GM21528 (cell line): ENCODE data around the gene ST6GALNAC1.

Source experiments
- ATAC-seq: cut with Tn5 transposase; IDR thresholded peaks from one replicate; pipeline ENCODE4 v1.9.1; 2021; ENCODE audit warnings: mild to moderate bottlenecking, moderate library complexity; ENCODE audit not compliant: unreplicated experiment, low FRiP score

ST6GALNAC1 gene

DNA sequence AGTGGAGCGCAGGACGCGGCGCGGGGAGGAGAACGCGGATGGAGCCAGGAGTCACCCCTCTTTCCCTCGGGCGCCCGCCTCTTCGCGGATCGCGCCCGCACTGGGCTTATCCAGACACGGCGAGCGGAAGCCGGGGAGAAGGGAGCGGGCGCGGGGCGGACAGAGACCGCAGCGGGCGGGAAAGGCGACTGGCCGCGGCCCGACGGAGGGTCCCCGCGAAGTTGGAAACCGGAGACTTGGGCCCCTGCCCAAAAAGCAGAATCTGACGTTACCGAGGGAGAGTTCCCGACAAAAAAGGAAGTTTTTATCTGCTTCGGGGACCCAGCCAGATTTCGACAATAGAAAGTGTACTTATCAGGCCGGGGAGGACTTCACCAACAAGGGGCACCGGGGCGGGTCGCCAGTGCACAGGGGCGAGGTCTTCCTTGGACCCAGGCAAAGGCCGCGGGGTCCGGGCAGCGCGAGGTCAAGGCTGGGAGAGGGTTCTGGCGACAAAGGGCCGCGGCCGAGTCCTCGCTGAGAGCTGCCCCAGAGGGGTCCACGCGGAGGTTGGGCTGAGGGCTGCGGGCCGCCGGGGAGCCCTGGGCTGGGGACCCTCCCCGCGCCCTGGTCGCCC lies 58.4 kb downstream of the ST6GALNAC1 start:
- no peak for ATAC-seq

GRCh38 chr17:76584427-76585032 lies 59.0 kb downstream of the ST6GALNAC1 start:
- no peak for ATAC-seq

GRCh38 chr17:76582660-76583059 lies 60.9 kb downstream of the ST6GALNAC1 start:
- no peak for ATAC-seq

- no peak for ATAC-seq
These were observed 62.0 kb downstream of the ST6GALNAC1 start for GRCh38 chr17:76581515-76581914.

DNA sequence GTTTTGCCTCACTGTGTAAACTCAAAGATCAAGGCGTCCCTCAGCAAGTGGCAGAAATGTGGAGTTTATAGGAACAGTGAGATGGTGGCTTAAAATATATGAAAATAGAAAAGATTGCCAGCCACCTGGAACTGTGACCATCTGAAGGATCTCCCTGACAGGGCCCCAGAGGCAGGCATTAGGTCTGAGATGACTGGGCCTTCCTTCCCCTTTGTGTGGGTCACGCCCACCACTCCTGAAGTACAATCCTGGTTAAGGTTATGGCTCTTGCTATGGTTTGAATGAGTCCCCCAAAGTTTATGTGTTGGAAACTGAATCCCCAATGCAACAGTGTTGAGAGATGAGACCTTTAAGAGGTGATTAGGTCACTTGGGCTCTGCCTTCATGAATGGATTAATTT lies 64.3 kb downstream of the ST6GALNAC1 start:
- no peak for ATAC-seq

DNA sequence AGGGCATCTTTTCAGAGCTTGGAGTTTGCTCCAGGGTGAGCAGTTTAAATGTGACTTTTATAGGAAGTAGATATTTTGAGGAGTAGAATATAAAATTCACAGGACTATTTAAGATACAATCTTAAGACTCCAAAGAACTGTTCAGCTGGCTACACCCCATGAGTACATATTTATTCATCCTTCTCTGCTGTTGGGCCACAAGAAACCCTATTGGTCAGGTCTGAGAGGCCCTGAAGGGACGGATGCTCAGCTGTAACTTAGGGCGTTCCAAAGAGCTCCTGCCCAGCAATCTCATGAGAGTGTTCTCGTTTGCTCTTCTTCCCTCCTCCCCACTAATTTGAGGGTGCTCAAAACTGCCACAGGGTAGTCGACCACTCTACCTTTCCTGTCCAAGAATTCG lies 65.2 kb downstream of the ST6GALNAC1 start:
- ATAC-seq, result no peak

GRCh38 chr17:76577876-76578275 lies 65.7 kb downstream of the ST6GALNAC1 start:
- ATAC-seq, result no peak

- ATAC-seq, result no peak
These were observed 67.4 kb downstream of the ST6GALNAC1 start for GRCh38 chr17:76576189-76576588.

- no peak for ATAC-seq
These were observed 68.0 kb downstream of the ST6GALNAC1 start for GRCh38 chr17:76575570-76575969.
